A549 (cell line): ENCODE data around the gene C15orf62. TPM values are rescaled to one million over a fixed set of nuclear protein-coding genes. Genes with fewer than 3 reads are reported as not detected.

Experiments used
- ATAC-seq, 2 experiments: fragments of 200-7000 bp in 1 of 2; fragments of >200 bp in 1 of 2; cut with Nextera tagmentation in 1 of 2; cut with Tn5 transposase in 1 of 2; 3 replicates each; pipeline versions ENCODE4 v1.8.0 to v1.9.1; 2018 to 2020; ENCODE audit warnings: mild to moderate bottlenecking in 1 of 2, moderate library complexity in 1 of 2
- CTCF ChIA-PET: fragments of 300-600 bp; sonication (Branson Sonifier 250); formaldehyde crosslinking; extraction: SDS; loops from one replicate; lab custom pipeline; 2021; ENCODE audit warnings: antibody characterized with exemption, inconsistent platforms; lab: Yijun Ruan, JAX
- POLR2A ChIA-PET: fragments of 350-600 bp; formaldehyde crosslinking; extraction: SDS; loops from one replicate; lab custom pipeline; 2021; ENCODE audit warnings: antibody characterized with exemption, inconsistent platforms; lab: Yijun Ruan, JAX
- DNase-seq, 2 experiments: peaks; one replicate each; pipeline versions ENCODE4 v3.0.0 to v3.0.0-alpha.2; 2011 to 2016; ENCODE audit warnings: low read depth in 1 of 2, low spot score in 1 of 2
- FAIRE-seq: peaks from 2 replicates; lab custom pipeline; 2011; peaks lifted over from hg19 to GRCh38; lab: Jason Lieb, UNC
- H3K27ac ChIP-seq, 2 experiments: fragments of >200 bp; sonication (Bioruptor Twin); formaldehyde crosslinking; 3 replicates each; pipeline ENCODE4 v1.5.1; 2016 to 2017
- H3K4me1 ChIP-seq: fragments of >200 bp; sonication (Bioruptor Twin); formaldehyde crosslinking; 3 replicates; pipeline ENCODE4 v1.6.1; 2016
- H3K4me2 ChIP-seq: fragments of >200 bp; sonication (Bioruptor Twin); formaldehyde crosslinking; 3 replicates; pipeline ENCODE4 v1.6.1; 2016
- H3K4me3 ChIP-seq: fragments of >200 bp; sonication (Bioruptor Twin); formaldehyde crosslinking; 3 replicates; pipeline ENCODE4 v1.5.1; 2016
- H3K9me3 ChIP-seq: fragments of >200 bp; sonication (Bioruptor Twin); formaldehyde crosslinking; 3 replicates; pipeline ENCODE4 v1.6.1; 2016
- CBX8 ChIP-seq: fragments of 200-600 bp; sonication (generic); IDR thresholded peaks from 2 replicates; pipeline ENCODE4 v1.6.1; 2016
- EP300 ChIP-seq, 2 experiments: fragments of >200 bp; sonication (Bioruptor Twin); formaldehyde crosslinking; IDR thresholded peaks; 2 replicates in 1 of 2; 3 replicates in 1 of 2; pipeline ENCODE4 v1.6.1; 2016 to 2017
- ESRRA ChIP-seq: fragments of 150-350 bp; IDR thresholded peaks from 2 replicates; pipeline ENCODE4 v1.6.1; 2014; ENCODE audit warnings: mild to moderate bottlenecking, low read length, borderline replicate concordance
- FOSL2 ChIP-seq, 2 experiments: fragments of 450-650 bp in 1 of 2; fragments of >200 bp in 1 of 2; sonication (Bioruptor Twin) in 1 of 2; formaldehyde crosslinking; IDR thresholded peaks; 2 replicates each; pipeline versions ENCODE4 v1.5.0 to v1.6.1; 2016 to 2020; ENCODE audit warnings: mild to moderate bottlenecking in 1 of 2, moderate library complexity in 1 of 2
- GATA3 ChIP-seq: IDR thresholded peaks from 2 replicates; pipeline ENCODE4 v1.6.1; 2012; ENCODE audit warnings: borderline replicate concordance
- HDAC2 ChIP-seq: fragments of 200-600 bp; sonication (generic); IDR thresholded peaks from 2 replicates; pipeline ENCODE4 v1.6.1; 2016
- HOXB5 ChIP-seq: fragments of 250-450 bp; sonication (Bioruptor Pico); IDR thresholded peaks from 2 replicates; pipeline ENCODE4 v1.5.0; 2020; ENCODE audit warnings: mild to moderate bottlenecking, moderate library complexity
- JUN ChIP-seq, 2 experiments: fragments of >200 bp; sonication (Bioruptor Twin); formaldehyde crosslinking; IDR thresholded peaks; 2 replicates in 1 of 2; 3 replicates in 1 of 2; pipeline ENCODE4 v1.6.1; 2016 to 2017
- MYC ChIP-seq: IDR thresholded peaks from 2 replicates; pipeline ENCODE4 v1.6.1; 2012; ENCODE audit warnings: mild to moderate bottlenecking, inconsistent platforms, low read length, improper control_type of control experiment, borderline replicate concordance
- NPAS2 ChIP-seq: fragments of 250-450 bp; sonication (Bioruptor Pico); IDR thresholded peaks from 2 replicates; pipeline ENCODE4 v1.8.0; 2022; ENCODE audit warnings: mild to moderate bottlenecking, moderate library complexity, borderline replicate concordance
- PHF8 ChIP-seq: fragments of 200-600 bp; sonication (generic); IDR thresholded peaks from 2 replicates; pipeline ENCODE4 v1.6.1; 2016; ENCODE audit warnings: low read depth, mild to moderate bottlenecking, antibody characterized with exemption, moderate library complexity, borderline replicate concordance
- RAD21 ChIP-seq, 2 experiments: fragments of >200 bp in 1 of 2; sonication (Bioruptor Twin) in 1 of 2; formaldehyde crosslinking in 1 of 2; IDR thresholded peaks in 1 of 2; conservative IDR thresholded peaks in 1 of 2; 2 replicates in 1 of 2; 3 replicates in 1 of 2; pipeline ENCODE4 v1.6.1; 2012 to 2018; ENCODE audit warnings: inconsistent platforms in 1 of 2
- RCOR1 ChIP-seq: fragments of 150-350 bp; IDR thresholded peaks from 2 replicates; pipeline ENCODE4 v1.6.1; 2014; ENCODE audit warnings: antibody characterized with exemption, low read length, low read depth
- RFX5 ChIP-seq: fragments of 450-650 bp; IDR thresholded peaks from 2 replicates; pipeline ENCODE4 v1.7.1; 2014; ENCODE audit warnings: antibody characterized with exemption, mild to moderate bottlenecking, moderate library complexity
- TFCP2L1 ChIP-seq: fragments of 250-450 bp; sonication (Bioruptor Pico); IDR thresholded peaks from 2 replicates; pipeline ENCODE4 v1.5.0; 2021; ENCODE audit warnings: mild to moderate bottlenecking
- ZC3H11A ChIP-seq: fragments of 450-650 bp; IDR thresholded peaks from 2 replicates; pipeline ENCODE4 v1.6.1; 2014; ENCODE audit warnings: antibody characterized with exemption, mild to moderate bottlenecking
- ZSCAN20 ChIP-seq: fragments of 250-450 bp; sonication (Bioruptor Pico); IDR thresholded peaks from 2 replicates; pipeline ENCODE4 v1.8.0; 2022; ENCODE audit warnings: mild to moderate bottlenecking, moderate library complexity
- WGBS: methylation state at CpG from one replicate; pipeline ENCODE4 v1.1.6; 2017; ENCODE audit errors: missing lambda C conversion rate; 5-methylcytosine and 5-hydroxymethylcytosine counted together
- polyA plus RNA-seq, 4 experiments: library from polyadenylated mRNA; depleted of rRNA in 3 of 4; stranded (reverse); fragments of >200 nt; fragmentation: RNase III in 1 of 4; extraction: RNeasy Plus Mini Kit Qiagen cat#74134 plus additional on column Dnase treatment in 1 of 4; gene quantifications; 2 replicates in 3 of 4; 3 replicates in 1 of 4; pipeline ENCODE4 v1.2.3, GENCODE V29; 2011 to 2017
- TF ChIP-seq, protein P1 (sequence below): fragments of 150-350 bp; IDR thresholded peaks from 2 replicates; pipeline ENCODE4 v1.6.1; 2014; ENCODE audit warnings: low read depth, mild to moderate bottlenecking, low read length
- TF ChIP-seq, protein P2 (sequence below): fragments of 450-650 bp; IDR thresholded peaks from 2 replicates; pipeline ENCODE4 v1.6.1; 2014; ENCODE audit warnings: antibody characterized with exemption
- TF ChIP-seq, protein P3 (sequence below): IDR thresholded peaks from 2 replicates; pipeline ENCODE4 v1.6.1; 2012
- TF ChIP-seq, protein P4 (sequence below): IDR thresholded peaks from 2 replicates; pipeline ENCODE4 v1.6.1; 2012
- TF ChIP-seq, protein P5 (sequence below): fragments of >200 bp; sonication (Bioruptor Twin); formaldehyde crosslinking; IDR thresholded peaks from 3 replicates; pipeline ENCODE4 v1.6.1; 2016

Gene C15orf62
- polyA plus RNA-seq, 2 of the 4 experiments (the other 2 are of a cell fraction) = 0.10 to 0.13 TPM

DNA sequence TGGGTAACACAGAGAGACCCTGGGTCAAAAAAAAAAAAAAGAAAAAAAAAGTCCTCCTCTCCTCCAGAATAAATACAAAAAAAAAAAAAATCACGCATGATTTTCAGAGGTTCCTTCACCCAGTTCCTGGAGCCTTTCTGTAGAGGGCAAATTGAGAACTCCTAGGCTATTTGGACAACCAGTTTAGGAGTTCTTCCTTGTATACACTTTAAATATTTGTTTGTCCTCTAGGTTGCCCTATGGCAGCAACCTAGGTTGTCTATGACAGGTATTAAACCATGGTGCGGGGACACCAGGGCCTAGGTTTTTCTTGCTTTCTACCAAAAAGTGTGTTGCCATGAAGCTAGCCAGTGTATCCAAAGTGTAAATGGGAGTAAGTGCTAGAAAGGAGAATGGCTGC, 33.3 kb downstream of the C15orf62 start (continued):
- TF ChIP-seq, protein P1, sequence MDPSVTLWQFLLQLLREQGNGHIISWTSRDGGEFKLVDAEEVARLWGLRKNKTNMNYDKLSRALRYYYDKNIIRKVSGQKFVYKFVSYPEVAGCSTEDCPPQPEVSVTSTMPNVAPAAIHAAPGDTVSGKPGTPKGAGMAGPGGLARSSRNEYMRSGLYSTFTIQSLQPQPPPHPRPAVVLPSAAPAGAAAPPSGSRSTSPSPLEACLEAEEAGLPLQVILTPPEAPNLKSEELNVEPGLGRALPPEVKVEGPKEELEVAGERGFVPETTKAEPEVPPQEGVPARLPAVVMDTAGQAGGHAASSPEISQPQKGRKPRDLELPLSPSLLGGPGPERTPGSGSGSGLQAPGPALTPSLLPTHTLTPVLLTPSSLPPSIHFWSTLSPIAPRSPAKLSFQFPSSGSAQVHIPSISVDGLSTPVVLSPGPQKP = no peak

DNA sequence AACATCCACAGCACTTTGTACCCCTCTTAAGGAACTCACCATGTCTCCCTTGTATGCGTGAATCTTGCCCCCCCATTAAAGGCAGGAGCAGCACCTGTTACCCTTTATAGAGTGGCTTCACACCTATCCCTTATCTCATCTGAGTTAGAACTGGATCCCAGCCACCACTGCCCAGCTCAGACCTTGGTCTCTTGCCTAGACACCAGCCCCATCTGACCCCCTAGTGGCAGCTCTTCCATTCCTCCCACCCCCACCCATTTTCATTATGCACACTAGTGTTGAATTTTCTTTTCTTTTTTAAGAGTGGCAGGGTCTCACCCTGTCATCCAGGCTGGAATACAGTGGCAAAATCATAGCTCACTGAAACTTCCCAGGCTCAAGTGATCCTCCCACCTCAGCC, 33.9 kb downstream of the C15orf62 start:
- no peak for TF ChIP-seq HOXB5 (CRISPR knock-in tag)
- TF ChIP-seq, protein P2, sequence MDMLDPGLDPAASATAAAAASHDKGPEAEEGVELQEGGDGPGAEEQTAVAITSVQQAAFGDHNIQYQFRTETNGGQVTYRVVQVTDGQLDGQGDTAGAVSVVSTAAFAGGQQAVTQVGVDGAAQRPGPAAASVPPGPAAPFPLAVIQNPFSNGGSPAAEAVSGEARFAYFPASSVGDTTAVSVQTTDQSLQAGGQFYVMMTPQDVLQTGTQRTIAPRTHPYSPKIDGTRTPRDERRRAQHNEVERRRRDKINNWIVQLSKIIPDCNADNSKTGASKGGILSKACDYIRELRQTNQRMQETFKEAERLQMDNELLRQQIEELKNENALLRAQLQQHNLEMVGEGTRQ = no peak
- TF ChIP-seq, all 56 proteins: peak for 0
- ATAC-seq (no peak), FAIRE-seq (no peak), DNase-seq (no peak)
- Histone ChIP-seq H3K4me2 (no peak overlapping the region), H3K9me3 (no peaks in the 10 kb centered on the region), H3K4me3 (no peak overlapping the region), H3K4me1 (peaks cover 14% of the 10 kb centered on the region; the same call in 1 of the 3 replicates), H3K27ac (no peak overlapping the region)
- ChIA-PET POLR2A (interaction anchor here (0.6 kb wide), 1 partner anchor 11 kb away, joined by 7 read pairs; no protein-coding TSS in a partner anchor), CTCF (interaction anchor here (0.6 to 1.5 kb wide), 2 partner anchors 54 to 138 kb away, joined by 3 to 6 read pairs; no protein-coding TSS in a partner anchor)
- 93% methylated on average over 1 of the region's 1 CpG for WGBS

DNA sequence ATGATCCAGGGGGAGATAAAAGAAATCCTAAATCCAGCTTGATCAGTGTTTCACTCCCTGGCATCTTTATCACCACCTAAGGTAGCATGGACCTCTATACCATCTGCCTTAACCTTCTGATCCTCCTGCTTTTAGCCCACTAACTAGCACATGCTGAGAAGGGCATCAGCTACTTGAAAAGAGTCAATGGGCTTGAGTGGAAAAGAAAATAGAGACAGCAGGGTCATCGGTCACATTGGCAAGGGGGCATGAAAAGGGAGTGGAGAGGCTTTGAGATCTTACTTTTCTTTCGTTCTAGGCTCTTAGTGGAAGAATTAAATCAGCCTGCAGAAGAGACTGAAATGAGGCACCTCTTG, 36.9 kb downstream of the C15orf62 start:
- TF ChIP-seq EP300 (IDR thresholded peaks at IDR 0.05) = no peak
- no peak for TF ChIP-seq ZSCAN20 (CRISPR knock-in tag)
- TF ChIP-seq, protein P3, sequence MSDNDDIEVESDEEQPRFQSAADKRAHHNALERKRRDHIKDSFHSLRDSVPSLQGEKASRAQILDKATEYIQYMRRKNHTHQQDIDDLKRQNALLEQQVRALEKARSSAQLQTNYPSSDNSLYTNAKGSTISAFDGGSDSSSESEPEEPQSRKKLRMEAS = peak; percentile 17; the same call in 1 of the 2 replicates
- TF ChIP-seq NPAS2 (CRISPR knock-in tag) = no peak
- no peak for TF ChIP-seq ZC3H11A
- TF ChIP-seq FOSL2 (IDR thresholded peaks at IDR 0.05) = no peak
- TF ChIP-seq FOSL2 (CRISPR knock-in tag; IDR thresholded peaks at IDR 0.05) = no peak
- no peak for TF ChIP-seq HDAC2
- Histone ChIP-seq H3K27ac (peak overlapping the region; percentile 96 to 99), H3K4me2 (peak overlapping the region; percentile 99), H3K9me3 (no peaks in the 10 kb centered on the region), H3K4me3 (peak overlapping the region; percentile 83), H3K4me1 (peaks cover 11% of the 10 kb centered on the region; the same call in 1 of the 3 replicates)
- POLR2A ChIA-PET = interaction anchor here (0.6 kb wide), 2 partner anchors 72 to 98 kb away, joined by 4 to 13 read pairs; no protein-coding TSS in a partner anchor
- 0% methylated on average over 2 of the region's 2 CpGs for WGBS
- CTCF ChIA-PET = interaction anchor here (1.0 to 1.6 kb wide), 3 partner anchors 16 to 87 kb away, joined by 3 to 5 read pairs (median 3); partner anchors contain the start of gene VPS18
- no peak for FAIRE-seq
- no peak for DNase-seq
- ATAC-seq = peak in 1 of 2 experiments; percentile 1; a peak in 2 of 6 replicates

DNA sequence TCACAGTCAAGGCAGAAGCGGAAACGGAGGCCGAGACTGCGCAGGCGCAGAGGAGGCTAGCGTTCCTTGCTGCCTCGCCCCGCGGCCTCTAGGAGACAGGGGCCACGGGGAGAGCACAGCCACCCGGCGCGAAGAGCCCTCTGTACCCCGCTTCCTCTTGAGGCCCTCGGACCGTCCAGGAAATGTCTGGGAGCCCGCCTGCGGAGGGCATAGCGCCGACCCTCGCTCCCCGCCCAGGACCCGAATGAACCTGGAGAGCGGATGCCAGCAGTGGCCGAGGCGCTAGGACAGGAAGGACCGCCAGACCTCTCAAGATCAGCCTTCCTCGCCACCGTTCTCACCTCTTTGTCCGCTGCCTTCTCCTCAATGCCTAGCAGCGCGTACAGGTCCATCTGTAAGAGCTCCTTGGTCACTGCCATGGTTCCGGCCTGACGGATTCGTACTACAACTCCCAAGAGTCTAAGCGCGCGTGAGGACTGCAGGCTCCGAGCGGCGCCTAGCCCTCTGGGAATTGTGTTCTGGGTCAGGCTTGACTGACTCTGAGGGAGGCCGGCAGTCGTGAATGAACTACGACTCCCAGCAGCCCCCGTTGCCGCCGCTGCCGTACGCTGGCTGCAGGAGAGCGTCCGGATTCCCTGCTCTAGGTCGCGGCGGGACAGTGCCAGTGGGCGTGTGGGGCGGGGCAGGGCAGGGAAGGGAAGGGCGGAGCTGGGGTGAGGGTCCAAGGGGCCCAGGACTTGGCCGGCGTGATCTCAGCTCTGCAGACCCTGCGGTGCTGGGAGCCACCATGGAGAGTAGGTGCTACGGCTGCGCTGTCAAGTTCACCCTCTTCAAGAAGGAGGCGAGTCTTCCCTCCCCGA, 37.5 kb downstream of the C15orf62 start, which contains the start of the genes DNAJC17 and ZFYVE19:
Gene DNAJC17 (minus strand): TSS at position 446 of the 860 bp plus-strand sequence. CDS start 27 bp downstream, at position 419.
Gene ZFYVE19 (plus strand): TSS at position 62 of the 860 bp plus-strand sequence. CDS start 501 bp downstream, at position 563.
- Histone ChIP-seq H3K27ac (peak within 1 kb of the TSS; percentile 96 to 99), H3K9me3 (no peaks in the 10 kb centered on the region), H3K4me3 (peak within 1 kb of the TSS; percentile 83), H3K4me1 (peaks cover 11% of the 10 kb centered on the region; the same call in 1 of the 3 replicates), H3K4me2 (peak within 1 kb of the TSS; percentile 99)
- POLR2A ChIA-PET = no interaction called here
- peak; percentile 99 for ATAC-seq
- DNase-seq = peak; percentile 78 to 96
- 0% methylated on average over 22 of the region's 64 CpGs for WGBS
- no peak for FAIRE-seq
- CTCF ChIA-PET = interaction anchor here (1.0 to 1.6 kb wide), 3 partner anchors 16 to 87 kb away, joined by 3 to 5 read pairs (median 3); partner anchors contain the start of gene VPS18
- TF ChIP-seq RAD21 (conservative IDR thresholded peaks at IDR 0.05 in 1 of 2, IDR thresholded peaks at IDR 0.05 in 1 of 2) (no peak), GATA3 (no peak), JUN (IDR thresholded peaks at IDR 0.05) (peak; percentile 10 to 45; a peak in 2 of 5 replicates), RFX5 (no peak), ESRRA (no peak), RCOR1 (no peak), CBX8 (no peak), MYC (no peak), PHF8 (peak; percentile 57; the same call in 1 of the 2 replicates), TFCP2L1 (no peak)
- TF ChIP-seq, protein P2 = no peak
- TF ChIP-seq, protein P4, sequence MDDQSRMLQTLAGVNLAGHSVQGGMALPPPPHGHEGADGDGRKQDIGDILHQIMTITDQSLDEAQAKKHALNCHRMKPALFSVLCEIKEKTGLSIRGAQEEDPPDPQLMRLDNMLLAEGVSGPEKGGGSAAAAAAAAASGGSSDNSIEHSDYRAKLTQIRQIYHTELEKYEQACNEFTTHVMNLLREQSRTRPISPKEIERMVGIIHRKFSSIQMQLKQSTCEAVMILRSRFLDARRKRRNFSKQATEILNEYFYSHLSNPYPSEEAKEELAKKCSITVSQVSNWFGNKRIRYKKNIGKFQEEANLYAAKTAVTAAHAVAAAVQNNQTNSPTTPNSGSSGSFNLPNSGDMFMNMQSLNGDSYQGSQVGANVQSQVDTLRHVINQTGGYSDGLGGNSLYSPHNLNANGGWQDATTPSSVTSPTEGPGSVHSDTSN = 0 out of 2 replicates have a peak, but pooled peaks have one; percentile 36
- TF ChIP-seq, protein P5, sequence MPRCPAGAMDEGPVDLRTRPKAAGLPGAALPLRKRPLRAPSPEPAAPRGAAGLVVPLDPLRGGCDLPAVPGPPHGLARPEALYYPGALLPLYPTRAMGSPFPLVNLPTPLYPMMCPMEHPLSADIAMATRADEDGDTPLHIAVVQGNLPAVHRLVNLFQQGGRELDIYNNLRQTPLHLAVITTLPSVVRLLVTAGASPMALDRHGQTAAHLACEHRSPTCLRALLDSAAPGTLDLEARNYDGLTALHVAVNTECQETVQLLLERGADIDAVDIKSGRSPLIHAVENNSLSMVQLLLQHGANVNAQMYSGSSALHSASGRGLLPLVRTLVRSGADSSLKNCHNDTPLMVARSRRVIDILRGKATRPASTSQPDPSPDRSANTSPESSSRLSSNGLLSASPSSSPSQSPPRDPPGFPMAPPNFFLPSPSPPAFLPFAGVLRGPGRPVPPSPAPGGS = 0 out of 3 replicates have a peak, but pooled peaks have one; percentile 19
